ENCODE measurements around the gene MRPL58.

- TF ChIP-seq, protein P1, sequence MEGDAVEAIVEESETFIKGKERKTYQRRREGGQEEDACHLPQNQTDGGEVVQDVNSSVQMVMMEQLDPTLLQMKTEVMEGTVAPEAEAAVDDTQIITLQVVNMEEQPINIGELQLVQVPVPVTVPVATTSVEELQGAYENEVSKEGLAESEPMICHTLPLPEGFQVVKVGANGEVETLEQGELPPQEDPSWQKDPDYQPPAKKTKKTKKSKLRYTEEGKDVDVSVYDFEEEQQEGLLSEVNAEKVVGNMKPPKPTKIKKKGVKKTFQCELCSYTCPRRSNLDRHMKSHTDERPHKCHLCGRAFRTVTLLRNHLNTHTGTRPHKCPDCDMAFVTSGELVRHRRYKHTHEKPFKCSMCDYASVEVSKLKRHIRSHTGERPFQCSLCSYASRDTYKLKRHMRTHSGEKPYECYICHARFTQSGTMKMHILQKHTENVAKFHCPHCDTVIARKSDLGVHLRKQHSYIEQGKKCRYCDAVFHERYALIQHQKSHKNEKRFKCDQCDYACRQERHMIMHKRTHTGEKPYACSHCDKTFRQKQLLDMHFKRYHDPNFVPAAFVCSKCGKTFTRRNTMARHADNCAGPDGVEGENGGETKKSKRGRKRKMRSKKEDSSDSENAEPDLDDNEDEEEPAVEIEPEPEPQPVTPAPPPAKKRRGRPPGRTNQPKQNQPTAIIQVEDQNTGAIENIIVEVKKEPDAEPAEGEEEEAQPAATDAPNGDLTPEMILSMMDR (IDR thresholded peaks at IDR 0.05): no peak
- TF ChIP-seq POLR2A (IDR thresholded peaks at IDR 0.05) (no peak), POLR2AphosphoS5 (IDR thresholded peaks at IDR 0.05; ENCODE audit: insufficient read depth in 1 of 2, low read depth in 1 of 2) (no peak)
Measured at GRCh38 chr17:75063626-75064025, 51.2 kb downstream of the MRPL58 start.
